Hematopoietic multipotent progenitor cell treated with erythropoietin and hydrocortisone succinate and interleukin-3 and kit ligand, for 15 days (in vitro differentiated cells): ENCODE data around the gene MEGF11.
A peak's percentile ranks its signal among the peaks of the same experiment; 100 is the strongest.

ENCODE experiments used
- DNase-seq: peaks from one replicate; pipeline ENCODE4 v3.0.0-alpha.2; 2015; ENCODE audit warnings: low spot score

The MEGF11 gene

DNA sequence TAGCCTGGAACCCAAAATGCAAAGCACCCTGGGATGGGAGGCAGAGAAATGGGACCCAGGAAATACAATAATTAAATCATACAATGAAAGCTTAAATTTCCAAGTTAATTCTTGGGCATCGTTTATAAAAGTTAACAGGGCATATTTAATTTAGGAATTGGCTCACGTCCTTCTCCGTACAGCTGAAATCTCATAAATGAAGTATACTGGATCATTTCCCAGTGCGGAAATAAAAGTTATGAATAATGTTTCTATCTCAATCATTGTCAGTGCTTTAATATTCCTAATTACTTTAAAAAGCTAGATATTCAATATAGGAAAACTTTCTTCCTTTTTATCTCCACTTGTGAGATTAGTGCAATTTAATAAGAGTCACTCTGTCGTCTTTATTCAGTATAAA, 164.0 kb downstream of the MEGF11 start:
- DNase-seq: no peak

DNA sequence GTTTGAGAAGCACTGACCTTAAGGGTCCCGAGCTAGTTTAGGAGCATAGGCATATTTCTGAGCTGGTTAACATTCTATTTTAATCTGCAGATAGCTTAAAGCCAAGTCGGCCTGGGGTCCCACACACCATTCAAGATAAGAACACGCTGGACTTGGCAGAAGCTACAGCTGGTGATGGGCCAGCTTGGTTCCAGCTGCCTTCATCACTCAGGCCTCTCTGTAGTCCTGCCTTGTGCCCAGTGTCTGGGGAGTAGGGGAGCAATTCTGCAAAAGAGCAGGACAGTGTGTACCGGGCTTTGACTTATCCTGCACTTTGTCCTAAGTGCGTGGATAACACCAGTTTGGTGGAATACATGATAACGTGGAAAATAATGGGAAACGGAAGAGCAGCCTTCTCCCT, 164.5 kb downstream of the MEGF11 start:
- DNase-seq: no peak

DNA sequence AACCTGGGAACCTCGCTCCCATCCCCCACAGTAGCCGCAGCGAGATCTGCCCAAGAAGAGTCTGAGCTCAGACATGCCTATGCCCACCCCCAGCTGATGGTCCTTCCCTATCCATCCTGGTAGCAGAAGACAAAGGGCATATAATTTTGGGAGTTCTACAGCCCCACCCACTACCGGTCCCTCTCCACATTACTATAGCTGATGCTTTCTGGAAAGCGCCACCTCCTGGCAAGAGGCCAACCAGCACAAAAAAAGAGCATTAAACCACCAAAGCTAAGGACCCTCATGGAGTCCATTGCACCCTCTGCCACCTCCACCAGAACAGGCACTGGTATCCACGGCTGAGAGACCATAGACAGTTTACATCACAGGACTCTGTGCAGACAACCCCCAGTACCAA, 168.4 kb downstream of the MEGF11 start:
- DNase-seq: peak; percentile 7

DNA sequence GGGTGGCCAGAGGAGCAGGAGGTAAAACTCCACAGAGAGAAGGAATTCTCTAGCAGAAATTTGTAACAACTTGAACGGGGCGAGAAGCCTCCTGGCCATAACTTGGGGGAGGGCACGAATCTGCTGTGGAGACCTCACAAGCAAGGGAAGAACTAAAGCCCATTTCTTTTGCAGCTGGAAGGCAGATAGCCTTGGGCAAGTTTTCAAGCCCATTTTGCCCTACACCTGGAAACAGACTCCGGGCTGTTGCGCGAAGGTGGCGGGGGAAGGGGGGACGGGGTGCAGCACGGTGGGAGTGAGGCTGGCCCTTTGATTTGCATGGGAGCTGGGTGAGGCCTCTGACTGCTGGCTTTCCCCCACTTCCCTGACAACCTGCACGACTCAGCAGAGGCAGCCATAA, 168.8 kb downstream of the MEGF11 start:
- DNase-seq: no peak

DNA sequence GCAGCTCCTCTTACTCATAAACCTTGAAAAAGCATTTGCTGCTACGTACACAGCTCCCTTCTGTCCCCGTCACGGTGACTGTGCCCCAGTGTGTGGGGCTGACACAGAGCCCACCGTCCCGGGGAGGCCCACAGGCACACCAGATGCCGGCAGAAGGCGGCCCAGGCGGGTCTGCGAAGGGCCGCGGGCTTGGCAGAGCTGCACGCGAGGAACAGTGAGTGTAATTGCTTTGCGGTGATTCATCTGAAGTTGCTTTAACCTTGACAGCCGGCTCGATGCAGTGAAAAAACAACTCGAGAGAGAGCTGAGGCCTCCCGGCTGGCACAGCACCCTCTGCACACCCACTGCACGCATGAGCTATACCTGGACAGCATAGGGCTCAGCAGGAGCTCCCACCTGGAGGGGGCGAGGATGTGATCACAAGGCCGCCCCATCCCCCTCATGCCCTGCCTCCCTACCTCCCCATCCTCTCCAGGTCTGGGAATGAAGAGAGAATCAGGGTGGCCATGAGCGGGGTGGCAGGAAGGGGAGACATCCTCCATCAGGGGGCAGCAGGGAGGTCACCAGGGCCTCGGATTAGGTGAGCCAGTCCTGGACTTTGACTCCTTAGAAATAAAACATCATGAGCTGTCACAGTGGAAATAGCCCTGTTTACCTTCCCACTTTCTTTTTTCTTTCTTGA, 172.7 kb downstream of the MEGF11 start:
- no peak for DNase-seq

DNA sequence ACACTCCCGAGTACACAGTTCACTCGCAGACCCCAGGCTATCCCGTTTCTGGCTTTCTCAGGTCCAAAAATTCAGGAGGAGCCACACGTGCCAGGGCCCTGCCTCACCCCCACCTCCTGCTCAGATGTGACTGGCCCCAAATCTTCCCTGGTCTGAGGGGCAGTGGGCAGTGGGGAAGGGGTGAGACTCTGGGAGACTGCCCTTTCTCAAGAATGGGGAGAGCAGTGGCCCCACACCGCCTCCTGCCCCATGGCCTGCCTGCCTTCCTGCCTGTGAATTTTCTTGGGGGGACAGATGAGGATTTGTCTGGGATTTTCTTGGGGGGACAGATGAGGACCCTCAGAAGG, 174.6 kb downstream of the MEGF11 start:
- no peak for DNase-seq

DNA sequence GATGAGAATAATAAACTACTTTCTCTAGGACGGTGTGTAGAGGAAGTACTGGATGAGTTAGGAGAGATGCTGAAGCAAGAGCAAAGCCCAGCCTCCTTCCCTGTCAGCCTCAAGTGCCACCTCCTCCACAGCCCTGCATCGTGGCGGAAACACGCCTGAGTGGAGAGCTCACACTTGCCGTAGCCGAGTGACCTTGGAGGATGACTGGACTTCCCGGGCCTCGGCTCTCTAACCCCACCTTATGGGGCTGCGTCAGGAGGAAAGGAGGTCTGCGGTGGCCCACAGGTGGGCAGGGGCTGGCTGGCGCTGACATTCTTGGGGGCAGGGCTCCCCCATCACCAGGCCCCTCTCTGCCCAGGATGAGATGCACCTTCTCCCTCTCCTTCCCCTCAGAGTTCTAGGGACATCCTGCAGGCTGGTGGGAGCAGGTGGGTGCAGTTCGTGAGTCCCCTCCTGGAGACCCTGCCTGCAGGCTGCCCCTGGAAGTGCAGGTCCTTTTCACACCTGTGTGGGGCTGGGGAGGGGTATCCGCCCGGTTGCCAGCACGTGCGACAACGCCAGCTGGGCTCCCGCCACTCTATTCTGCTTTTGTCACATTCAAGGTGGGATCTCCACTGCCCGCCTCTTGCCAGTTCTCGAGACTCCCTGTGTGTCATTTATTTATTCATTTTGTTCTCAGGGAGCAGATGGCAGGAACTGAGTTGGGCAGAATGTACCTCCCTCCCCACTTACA, 175.2 kb downstream of the MEGF11 start:
- DNase-seq: no peak

DNA sequence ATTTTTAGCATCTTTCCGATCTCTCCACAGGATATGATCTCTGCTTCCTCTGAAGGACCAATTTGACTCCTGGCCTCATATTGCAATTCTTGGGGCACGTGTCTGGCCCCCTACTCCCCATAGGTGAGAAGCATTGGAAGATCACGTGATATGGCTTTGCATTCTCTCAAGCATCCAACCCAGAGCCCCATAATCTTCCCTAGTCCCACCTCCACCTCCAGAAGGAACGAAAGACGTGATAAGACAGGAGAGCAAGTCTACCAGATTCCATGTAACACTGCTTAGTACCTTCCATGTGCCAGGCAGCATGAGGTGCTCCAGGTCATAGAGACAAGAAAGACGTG, 176.3 kb downstream of the MEGF11 start:
- no peak for DNase-seq

DNA sequence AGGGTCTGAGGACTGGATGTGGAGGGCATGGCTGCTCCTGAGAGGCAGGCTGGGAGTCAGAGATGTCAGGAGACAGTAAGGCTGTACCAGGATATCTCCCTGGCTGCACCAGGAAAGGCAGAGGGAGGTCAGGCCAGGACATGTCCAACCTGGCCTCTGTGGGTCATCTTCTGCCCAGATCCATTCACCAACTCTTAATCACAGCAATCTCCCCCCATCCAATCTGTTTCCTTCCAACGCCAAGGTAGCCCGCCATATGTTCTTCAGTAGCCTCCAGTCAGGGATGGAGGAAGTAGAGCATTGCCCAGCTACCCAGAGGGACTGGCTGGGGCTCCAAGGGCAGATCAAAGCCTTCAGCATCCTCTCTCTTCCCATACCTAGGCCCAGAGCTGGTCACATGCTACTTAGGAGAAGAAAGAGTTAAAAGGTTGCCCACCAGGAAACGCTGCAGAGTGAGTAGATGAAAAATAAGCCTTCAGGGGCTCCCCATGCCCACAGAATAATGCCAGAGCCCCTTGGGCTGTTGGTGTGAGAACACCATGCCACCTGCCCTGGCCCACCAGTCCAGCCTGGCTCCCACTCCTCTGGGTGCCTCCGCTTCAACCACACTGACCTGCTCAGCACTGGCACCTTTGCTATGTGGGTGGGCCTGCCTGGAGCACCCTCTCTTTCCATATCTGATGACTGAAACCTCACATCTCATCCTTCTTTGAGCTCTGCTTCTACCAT, 176.8 kb downstream of the MEGF11 start:
- DNase-seq: no peak

DNA sequence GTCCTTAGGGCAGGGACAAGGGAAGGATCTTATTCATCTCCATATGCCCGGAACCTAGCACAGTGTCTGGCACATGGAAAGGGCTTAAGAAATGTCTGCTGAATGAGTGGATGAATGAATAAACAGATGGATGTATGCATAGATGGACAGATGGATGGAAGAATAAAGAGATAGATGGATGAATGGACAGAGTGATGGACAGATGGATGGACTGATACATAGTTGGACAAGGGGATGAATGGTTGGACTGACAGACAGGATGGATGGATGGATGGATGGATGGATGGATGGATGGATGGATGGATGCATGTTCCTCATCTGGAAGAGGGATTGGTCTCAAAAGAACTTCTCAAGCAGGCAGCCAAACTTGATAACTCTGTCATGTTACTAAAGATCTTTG, 177.6 kb downstream of the MEGF11 start:
- DNase-seq: no peak

DNA sequence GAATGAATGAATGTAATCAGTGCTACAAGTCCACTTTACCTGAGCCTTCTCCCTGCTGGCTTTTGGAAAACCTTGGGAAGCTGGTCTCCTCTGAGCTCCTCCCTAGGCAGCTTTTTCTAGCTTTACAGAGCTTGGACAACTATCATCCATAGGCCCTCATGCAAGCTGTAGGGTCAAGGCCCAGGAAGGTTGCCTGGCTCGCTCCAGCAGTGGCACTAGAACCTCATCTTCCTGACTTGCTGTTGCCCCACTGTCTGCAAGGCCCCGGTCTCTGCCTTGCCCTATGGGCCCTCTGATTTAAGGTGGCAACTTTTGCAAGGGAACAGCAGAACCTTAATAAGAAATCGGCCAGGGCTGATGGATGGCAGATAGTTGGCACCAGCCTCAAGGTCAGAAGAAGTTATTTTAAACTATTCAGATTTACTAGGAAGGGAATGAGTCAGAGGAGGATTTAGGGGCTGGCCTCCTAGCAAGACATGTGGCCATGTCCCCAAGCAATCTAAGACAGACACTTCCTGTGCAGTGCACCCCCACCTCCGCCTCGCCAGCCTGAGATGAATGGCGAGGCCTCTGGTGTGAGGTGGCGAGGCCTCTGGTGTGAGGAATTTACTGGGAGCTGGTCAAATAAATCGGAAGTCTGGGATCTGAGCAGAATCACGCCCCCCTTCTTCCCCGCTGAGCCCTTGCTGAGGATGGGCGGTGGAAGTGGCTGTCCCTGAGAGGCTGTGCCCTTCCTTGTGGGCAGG, 180.8 kb downstream of the MEGF11 start:
- no peak for DNase-seq

DNA sequence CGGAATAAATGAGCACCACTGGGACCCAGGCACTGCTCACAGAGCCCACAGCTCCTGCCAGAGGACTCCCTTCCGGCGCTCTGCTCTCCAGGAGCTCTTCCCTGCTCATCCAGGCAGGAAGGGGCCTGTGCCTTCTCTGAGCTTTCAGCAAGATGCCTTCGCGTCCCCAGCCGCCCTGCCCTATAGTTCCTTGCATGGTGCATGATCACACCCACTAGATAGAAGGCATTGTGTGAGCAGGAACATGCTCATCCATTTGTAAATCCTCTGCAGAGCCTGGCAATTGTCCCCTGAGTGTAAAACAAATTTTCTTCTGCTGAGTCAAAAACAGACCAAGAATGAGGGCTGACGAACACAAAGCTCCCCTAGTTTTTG, 181.6 kb downstream of the MEGF11 start:
- DNase-seq: no peak

DNA sequence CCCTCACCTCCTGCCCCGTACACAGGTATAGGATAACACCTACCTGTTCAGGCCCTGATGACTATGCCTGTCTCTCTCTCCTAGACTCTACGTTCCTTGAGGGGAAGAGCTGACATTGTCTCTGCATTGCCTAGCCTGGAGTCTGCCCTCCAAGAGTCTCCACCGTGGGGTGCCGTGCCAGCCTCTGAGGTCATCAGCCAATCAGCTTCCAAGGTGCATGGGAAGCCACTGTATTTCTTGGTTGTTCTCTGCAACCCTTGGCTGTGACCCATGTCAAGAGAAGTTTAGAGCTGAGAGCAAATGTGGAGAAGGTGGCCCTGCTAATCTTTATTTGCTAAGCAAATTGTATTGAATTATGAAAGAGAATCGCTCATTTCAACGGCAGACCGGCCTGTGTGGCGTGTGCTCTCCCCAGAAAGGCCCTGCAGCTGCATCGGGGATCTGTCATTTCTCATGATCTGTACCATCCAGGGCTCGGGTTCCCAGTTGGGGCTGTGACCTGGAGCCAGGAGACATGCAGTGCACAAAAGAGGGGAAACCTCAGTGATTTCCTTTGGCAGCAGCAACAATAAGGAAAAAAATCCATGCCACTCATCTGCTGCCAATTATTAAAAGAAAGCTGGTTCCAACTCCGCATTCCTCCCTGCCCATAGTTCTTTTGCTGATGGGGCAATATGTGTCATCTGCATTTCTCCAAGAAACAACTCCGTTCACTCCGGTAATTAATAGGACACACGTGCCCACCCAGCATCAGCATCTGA, 182.2 kb downstream of the MEGF11 start:
- no peak for DNase-seq

DNA sequence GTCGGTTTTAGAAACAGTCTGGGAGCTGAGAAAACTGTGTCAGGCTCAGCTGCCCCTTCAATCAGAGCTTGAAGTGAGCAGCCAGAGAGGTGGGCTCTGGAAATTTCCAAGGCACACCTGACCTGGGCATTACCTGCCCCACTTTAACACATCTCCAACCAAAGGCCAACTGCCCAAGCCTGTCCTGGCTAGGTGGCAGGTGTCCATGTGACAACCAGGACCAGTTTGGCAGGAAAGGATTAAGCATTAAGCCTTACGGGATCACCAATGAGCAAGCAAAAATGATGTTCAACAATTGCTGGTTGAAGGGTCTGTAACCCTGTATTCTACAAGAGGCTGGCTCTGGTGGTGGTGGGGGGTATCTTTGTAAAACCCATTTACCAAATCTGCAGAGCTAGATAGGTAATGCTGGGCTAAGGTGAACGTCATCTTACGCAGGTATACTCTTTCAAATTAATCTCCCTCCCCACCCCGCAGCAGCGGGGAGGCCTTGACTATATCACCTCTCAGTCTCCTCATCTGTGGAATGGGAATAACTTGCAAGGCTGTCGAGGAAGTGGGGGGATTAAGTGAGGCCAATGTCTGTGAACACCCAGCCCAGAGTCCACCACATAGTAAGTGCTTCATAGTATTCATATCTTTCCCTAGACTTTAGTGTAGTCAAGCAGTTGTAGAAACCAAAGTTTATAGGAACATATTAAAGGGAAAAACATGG, 183.2 kb downstream of the MEGF11 start:
- DNase-seq: no peak

DNA sequence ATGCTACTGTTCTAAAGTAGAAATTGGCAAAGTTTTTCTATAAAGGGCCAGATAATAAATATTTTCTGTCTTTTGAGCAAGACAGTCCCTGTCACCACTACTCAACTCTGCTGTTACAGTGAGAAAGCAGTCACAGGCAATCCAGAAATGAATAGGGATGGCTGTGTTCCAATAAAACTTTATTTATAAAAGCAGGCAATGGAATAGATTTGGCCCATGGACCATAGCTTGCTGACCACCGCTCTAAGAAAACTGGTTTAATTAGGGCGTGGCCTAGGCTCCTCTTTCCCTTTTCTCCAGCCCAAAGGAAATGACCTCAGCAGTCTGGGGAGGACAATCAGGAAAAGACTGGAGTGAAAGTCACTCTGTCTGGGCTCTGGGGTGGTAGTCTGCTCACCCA, 183.8 kb downstream of the MEGF11 start:
- no peak for DNase-seq

DNA sequence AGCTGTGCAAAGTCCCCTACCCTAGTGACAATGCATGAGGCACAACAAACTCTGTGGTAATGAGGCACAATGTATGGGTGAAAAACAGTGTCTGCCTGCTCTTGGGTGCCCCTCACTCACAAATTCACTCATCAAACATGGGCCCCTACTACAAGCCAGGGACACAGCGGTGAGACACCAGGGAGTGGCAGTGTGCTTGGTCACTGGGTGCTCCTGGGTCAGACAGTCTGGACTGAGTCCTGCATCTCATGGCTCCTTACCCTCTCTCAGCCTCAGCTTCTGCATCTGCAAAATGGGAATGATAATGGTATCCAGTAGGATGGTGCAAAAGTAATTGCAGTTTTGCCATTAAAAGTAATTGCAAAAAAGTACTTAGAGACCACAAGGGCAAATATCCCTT, 184.7 kb downstream of the MEGF11 start:
- no peak for DNase-seq

DNA sequence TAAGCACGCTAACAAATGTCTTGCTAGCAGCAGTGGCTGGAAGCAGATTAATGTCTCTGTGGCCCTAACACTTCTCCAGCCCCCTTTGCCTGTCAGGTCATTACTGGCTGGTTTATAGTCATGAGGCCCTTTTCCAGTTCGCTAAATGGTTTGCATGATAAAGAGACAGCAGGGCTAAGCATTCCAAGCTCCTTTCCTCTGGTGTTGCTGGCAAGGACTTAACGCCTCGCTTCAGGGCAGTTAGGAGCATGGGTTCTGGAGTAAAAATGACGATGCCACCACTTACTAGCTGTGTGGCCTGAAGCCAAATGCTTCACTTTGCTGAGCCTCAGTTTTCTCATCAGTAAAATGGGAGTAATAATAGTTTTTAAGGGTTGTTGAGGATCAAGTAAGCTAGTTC, 185.9 kb downstream of the MEGF11 start:
- DNase-seq: no peak

DNA sequence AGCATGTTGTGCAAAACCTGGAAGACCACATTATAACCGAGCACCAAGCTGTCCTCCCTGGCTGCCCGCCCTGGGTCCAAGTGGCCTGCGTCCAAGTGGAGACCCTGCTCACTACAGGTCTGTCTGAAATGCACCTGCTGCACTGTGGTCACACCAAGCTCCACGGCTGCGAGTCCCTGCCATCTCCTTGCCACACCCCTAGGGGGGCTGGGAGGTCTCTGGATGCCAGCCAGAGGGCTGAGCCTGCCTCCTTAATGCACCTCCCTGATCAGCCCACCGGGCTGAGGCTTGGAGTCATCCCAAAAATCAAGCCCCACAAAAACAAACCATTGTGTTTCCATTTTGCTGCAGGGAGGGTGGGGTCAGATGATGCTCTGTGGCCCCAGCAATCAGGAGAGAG, 187.1 kb downstream of the MEGF11 start:
- no peak for DNase-seq

DNA sequence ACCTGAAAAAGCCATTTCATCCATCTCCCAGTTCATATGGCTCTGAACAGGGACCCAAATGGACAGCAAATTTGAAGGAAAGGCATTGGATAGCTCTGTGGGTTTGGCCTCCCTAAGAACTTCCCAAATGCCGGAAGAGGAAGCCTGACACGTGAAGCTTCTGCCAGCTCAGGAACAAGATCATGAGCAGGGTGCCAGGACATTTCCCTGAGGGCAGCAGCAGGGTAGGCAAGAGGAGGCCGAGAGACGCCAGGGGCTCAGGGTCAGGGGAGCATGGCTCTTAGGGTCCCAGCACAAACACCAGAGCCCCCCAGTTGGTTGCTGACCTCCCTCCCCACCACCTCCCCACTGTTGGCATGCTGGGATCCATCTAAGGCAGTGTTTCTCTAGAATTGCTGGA, 187.5 kb downstream of the MEGF11 start:
- DNase-seq: no peak

DNA sequence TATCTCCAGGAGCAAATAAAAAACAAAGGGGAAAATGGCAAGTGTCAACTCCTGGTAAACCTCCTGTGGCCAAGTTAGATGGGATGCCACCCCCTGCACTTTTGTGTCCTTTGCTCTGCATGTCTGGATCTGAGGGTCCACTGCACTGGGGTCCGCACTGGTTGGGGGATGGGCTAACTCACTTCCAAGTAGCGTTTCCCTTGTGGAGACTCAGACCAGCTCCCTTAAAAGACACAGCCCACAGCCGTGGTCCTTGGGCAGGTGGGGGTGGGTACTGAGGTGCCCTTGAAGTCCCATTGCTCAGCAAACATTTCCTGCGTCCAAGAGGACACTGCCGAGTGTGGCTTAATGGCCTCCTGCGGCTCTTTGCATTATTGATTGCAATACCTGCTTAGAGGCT, 188.2 kb downstream of the MEGF11 start:
- DNase-seq: no peak

DNA sequence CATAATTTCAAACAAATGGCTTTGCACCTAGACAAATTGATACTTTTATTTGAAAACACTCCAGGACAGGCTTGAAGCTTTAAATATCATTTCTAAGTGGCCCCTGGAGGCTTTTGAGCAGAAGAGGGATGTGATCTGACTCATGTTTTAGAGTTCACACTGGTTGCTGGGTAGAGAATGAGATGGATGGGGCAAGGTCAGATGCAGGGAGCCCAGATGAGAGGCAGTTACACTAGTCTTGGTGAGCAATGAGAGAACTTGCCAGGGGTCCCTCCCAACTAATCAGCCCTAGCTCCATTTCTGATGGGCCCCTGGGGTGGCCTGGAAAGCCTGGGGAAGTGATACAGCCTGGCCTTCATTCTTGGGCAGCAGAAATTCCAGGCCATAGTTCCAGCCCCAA, 190.4 kb downstream of the MEGF11 start:
- DNase-seq: no peak

DNA sequence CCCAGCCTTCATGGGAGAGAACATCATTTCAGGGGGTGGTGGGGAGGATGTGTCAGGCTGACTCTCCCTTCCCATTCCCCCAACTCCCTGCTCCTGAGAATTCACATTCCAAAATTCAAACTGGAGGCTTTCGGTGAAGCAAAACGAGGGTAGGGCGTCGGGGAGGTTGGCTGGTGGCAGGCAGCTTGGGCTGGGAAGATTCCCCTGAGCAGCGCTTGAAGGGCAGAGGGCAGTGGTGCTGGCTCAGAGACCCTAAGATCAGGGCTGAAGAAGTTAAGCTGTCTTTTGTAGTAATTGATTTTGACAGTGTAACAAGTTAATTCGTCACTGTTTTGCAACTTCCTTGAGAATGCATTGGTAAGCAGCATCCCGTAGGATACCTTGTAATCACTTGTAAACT, 196.5 kb downstream of the MEGF11 start:
- DNase-seq: no peak
